ENCODE measurements around the gene CHTF18. TPM values are rescaled to one million over a fixed set of nuclear protein-coding genes. Genes with fewer than 3 reads are reported as not detected.

CHTF18 gene
- total and polyA plus RNA-seq, 10 of the 15 experiments (the other 5 are each of a cell fraction or from before 2014, with no cell fraction given) = 1.6 to 87.8 (median 19.4) TPM

- Histone ChIP-seq H3K9me3 (replicated peaks; ENCODE audit: control insufficient read depth, insufficient read depth, low read length) (no peaks in the 10 kb centered on the region), H3K27ac (ENCODE audit: control insufficient read depth, insufficient read depth) (no peak overlapping the region), H3K79me2 (ENCODE audit: control insufficient read depth, insufficient read depth, low read length) (peaks cover 19% of the 10 kb centered on the region), H3K4me3 (no peak overlapping the region), H3K27me3 (replicated peaks in 1 of 2; ENCODE audit: control insufficient read depth in 2 of 2, insufficient read depth in 2 of 2, low read length in 1 of 2) (no peaks in the 10 kb centered on the region), H3K9ac (ENCODE audit: control insufficient read depth, insufficient read depth, low read length) (no peak overlapping the region), H3K36me3 (ENCODE audit: control insufficient read depth in 2 of 2, insufficient read depth in 2 of 2, low read length in 1 of 2) (peaks cover 0 to 16% of the 10 kb centered on the region in 2 experiments; a peak in 2 of 4 replicates), H2AFZ (ENCODE audit: control insufficient read depth, low read depth, low read length) (no peak overlapping the region), H4K20me1 (ENCODE audit: control insufficient read depth, insufficient read depth) (no peaks in the 10 kb centered on the region), H3K4me1 (ENCODE audit: control insufficient read depth, insufficient read depth, low read length) (peaks cover 5% of the 10 kb centered on the region), H3K4me2 (ENCODE audit: control insufficient read depth, insufficient read depth) (no peak overlapping the region)
- in situ Hi-C loops (cut with MboI) = no loop called here
- no peak for FAIRE-seq
- no peak for ATAC-seq
- POLR2A ChIA-PET = no interaction called here
- intact Hi-C loops (cut with micrococcal nuclease; ENCODE audit: unreplicated experiment) = no loop called here
- RAD21 ChIA-PET (ENCODE audit: unreplicated experiment) = no interaction called here
- SMC1A ChIA-PET (ENCODE audit: uncharacterized antibody, unreplicated experiment) = no interaction called here
- CTCF ChIA-PET = no interaction called here
- DNase-seq (ENCODE audit: low read depth, low spot score) = no peak
- TF ChIP-seq WRNIP1 (IDR thresholded peaks at IDR 0.05; ENCODE audit: borderline replicate concordance, low read depth, low read length) = no peak
- TF ChIP-seq, protein P1, sequence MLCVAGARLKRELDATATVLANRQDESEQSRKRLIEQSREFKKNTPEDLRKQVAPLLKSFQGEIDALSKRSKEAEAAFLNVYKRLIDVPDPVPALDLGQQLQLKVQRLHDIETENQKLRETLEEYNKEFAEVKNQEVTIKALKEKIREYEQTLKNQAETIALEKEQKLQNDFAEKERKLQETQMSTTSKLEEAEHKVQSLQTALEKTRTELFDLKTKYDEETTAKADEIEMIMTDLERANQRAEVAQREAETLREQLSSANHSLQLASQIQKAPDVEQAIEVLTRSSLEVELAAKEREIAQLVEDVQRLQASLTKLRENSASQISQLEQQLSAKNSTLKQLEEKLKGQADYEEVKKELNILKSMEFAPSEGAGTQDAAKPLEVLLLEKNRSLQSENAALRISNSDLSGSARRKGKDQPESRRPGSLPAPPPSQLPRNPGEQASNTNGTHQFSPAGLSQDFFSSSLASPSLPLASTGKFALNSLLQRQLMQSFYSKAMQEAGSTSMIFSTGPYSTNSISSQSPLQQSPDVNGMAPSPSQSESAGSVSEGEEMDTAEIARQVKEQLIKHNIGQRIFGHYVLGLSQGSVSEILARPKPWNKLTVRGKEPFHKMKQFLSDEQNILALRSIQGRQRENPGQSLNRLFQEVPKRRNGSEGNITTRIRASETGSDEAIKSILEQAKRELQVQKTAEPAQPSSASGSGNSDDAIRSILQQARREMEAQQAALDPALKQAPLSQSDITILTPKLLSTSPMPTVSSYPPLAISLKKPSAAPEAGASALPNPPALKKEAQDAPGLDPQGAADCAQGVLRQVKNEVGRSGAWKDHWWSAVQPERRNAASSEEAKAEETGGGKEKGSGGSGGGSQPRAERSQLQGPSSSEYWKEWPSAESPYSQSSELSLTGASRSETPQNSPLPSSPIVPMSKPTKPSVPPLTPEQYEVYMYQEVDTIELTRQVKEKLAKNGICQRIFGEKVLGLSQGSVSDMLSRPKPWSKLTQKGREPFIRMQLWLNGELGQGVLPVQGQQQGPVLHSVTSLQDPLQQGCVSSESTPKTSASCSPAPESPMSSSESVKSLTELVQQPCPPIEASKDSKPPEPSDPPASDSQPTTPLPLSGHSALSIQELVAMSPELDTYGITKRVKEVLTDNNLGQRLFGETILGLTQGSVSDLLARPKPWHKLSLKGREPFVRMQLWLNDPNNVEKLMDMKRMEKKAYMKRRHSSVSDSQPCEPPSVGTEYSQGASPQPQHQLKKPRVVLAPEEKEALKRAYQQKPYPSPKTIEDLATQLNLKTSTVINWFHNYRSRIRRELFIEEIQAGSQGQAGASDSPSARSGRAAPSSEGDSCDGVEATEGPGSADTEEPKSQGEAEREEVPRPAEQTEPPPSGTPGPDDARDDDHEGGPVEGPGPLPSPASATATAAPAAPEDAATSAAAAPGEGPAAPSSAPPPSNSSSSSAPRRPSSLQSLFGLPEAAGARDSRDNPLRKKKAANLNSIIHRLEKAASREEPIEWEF (IDR thresholded peaks at IDR 0.05; ENCODE audit: insufficient replicate concordance, low read depth, low read length) = no peak
- TF ChIP-seq SRF (IDR thresholded peaks at IDR 0.05; ENCODE audit: low read depth in 2 of 2, low read length in 2 of 2) = no peak
- TF ChIP-seq ELK1 (IDR thresholded peaks at IDR 0.05; ENCODE audit: low read depth, low read length) = no peak
- TF ChIP-seq SP1 (IDR thresholded peaks at IDR 0.05; ENCODE audit: low read depth, low read length) = no peak
- no peak for TF ChIP-seq RELB (IDR thresholded peaks at IDR 0.05; ENCODE audit: low read depth)
- TF ChIP-seq CHD1 (IDR thresholded peaks at IDR 0.05; ENCODE audit: low read depth, low read length) = no peak
- TF ChIP-seq EGR1 (IDR thresholded peaks at IDR 0.05; ENCODE audit: borderline replicate concordance in 1 of 2, low read depth in 2 of 2, low read length in 2 of 2) = no peak
- no peak for TF ChIP-seq NR2C2 (IDR thresholded peaks at IDR 0.05; ENCODE audit: borderline replicate concordance, control insufficient read depth, insufficient read length, low read depth)
- no peak for TF ChIP-seq ZZZ3 (IDR thresholded peaks at IDR 0.05; ENCODE audit: control insufficient read depth, insufficient read length, low read depth)
- TF ChIP-seq SIN3A (IDR thresholded peaks at IDR 0.05; ENCODE audit: low read depth, low read length) = no peak
- no TSS peak for BruUV-seq (replicated peaks)
- 93% methylated on average over 37 of the region's 46 CpGs for WGBS (ENCODE audit: insufficient coverage, insufficient replicate concordance, low lambda C conversion rate, missing lambda C conversion rate)
These were observed 4.0 kb downstream of the CHTF18 start for GRCh38 chr16:792221-792995.

Data from GM12878 (cell line).